HCT116 (cell line): ENCODE results near the gene MYO3B. TPM values are rescaled to one million over a fixed set of nuclear protein-coding genes. Genes with fewer than 3 reads are reported as not detected.

Source experiments
- ATAC-seq: fragments of 200-7000 bp; cut with Tn5 transposase; 2 replicates; pipeline ENCODE4 v1.9.1; 2020; ENCODE audit warnings: mild to moderate bottlenecking, moderate library complexity
- BruUV-seq: library from RNA; stranded (reverse); fragments of 400-500 nt; replicated peaks from 2 replicates; lab custom pipeline; 2021; lab: Mats Ljungman, UMichigan
- CTCF ChIA-PET: fragments of 300-600 bp; sonication (Branson Sonifier 250); formaldehyde crosslinking; loops from one replicate; lab custom pipeline; 2021; ENCODE audit warnings: antibody characterized with exemption; lab: Charles Lee
- POLR2A ChIA-PET: fragments of 300-600, 350-600 bp; sonication (Branson Sonifier 250); formaldehyde crosslinking; loops from one replicate; lab custom pipeline; 2021; ENCODE audit warnings: antibody characterized with exemption; lab: Charles Lee
- RAD21 ChIA-PET, 2 experiments: fragments of 300-600 bp; sonication (Branson Sonifier 250); formaldehyde crosslinking; loops; one replicate each; lab custom pipeline; 2023; ENCODE audit warnings: low total read pairs in 2 of 2; ENCODE audit not compliant: uncharacterized antibody in 2 of 2, unreplicated experiment in 2 of 2, low non-redundant PET in 1 of 2; lab: Charles Lee
- DNase-seq: peaks from one replicate; pipeline ENCODE4 v3.0.0-alpha.2; 2010; ENCODE audit warnings: low read depth, low spot score
- H2AFZ ChIP-seq: fragments of 200-600 bp; shearing (Covaris generic), sonication (generic); 2 replicates; pipeline ENCODE4 v1.6.1; 2017; ENCODE audit warnings: low read depth, mixed run types, mixed read lengths, antibody characterized with exemption, low read length; ENCODE audit not compliant: poor library complexity, severe bottlenecking
- H3K27ac ChIP-seq: 2 replicates; pipeline ENCODE4 v1.5.1; 2012; ENCODE audit warnings: low read depth, low read length
- H3K27me3 ChIP-seq: fragments of 200-600 bp; sonication (generic); 2 replicates; pipeline ENCODE4 v1.6.1; 2016; ENCODE audit warnings: mixed run types, low read length, mixed read lengths; ENCODE audit not compliant: insufficient read depth
- H3K36me3 ChIP-seq, 2 experiments: fragments of 200-500 bp in 1 of 2; fragments of 200-600 bp in 1 of 2; sonication (Bioruptor generic) in 1 of 2; sonication (generic) in 1 of 2; 2 replicates each; pipeline versions ENCODE4 v1.5.1 to v1.6.1; 2014 to 2016; ENCODE audit warnings: low read length in 2 of 2, inconsistent platforms in 1 of 2, mixed read lengths in 1 of 2, mixed run types in 1 of 2; ENCODE audit not compliant: insufficient read depth in 2 of 2, control insufficient read depth in 1 of 2
- H3K4me1 ChIP-seq, 2 experiments: fragments of 200-600 bp in 1 of 2; sonication (generic) in 1 of 2; 2 replicates each; pipeline versions ENCODE4 v1.5.1 to v1.6.1; 2012 to 2017; ENCODE audit warnings: low read length in 2 of 2, inconsistent platforms in 1 of 2, mild to moderate bottlenecking in 1 of 2, mixed read lengths in 1 of 2, mixed run types in 1 of 2, moderate library complexity in 1 of 2; ENCODE audit not compliant: insufficient read depth in 2 of 2, control insufficient read depth in 1 of 2
- H3K4me2 ChIP-seq: fragments of 200-600 bp; sonication (generic); 2 replicates; pipeline ENCODE4 v1.6.1; 2017; ENCODE audit warnings: mixed run types, low read length, mixed read lengths
- H3K4me3 ChIP-seq, 2 experiments: fragments of 200-600 bp in 1 of 2; sonication (generic) in 1 of 2; replicated peaks in 1 of 2; 2 replicates each; pipeline ENCODE4 v1.5.1; 2011 to 2016; ENCODE audit warnings: low read length in 2 of 2, control low read depth in 1 of 2, low read depth in 1 of 2, mild to moderate bottlenecking in 1 of 2, mixed read lengths in 1 of 2, mixed run types in 1 of 2
- H3K79me2 ChIP-seq: fragments of 200-600 bp; sonication (generic); 2 replicates; pipeline ENCODE4 v1.6.1; 2017; ENCODE audit warnings: mild to moderate bottlenecking, mixed run types, low read length, moderate library complexity, mixed read lengths; ENCODE audit not compliant: insufficient read depth
- H3K9ac ChIP-seq: fragments of 200-600 bp; sonication (generic); 2 replicates; pipeline ENCODE4 v1.6.1; 2016; ENCODE audit warnings: low read length, mixed read lengths
- H3K9me2 ChIP-seq: fragments of 200-600 bp; sonication (generic), shearing (Covaris generic); 2 replicates; pipeline ENCODE4 v1.6.1; 2017; ENCODE audit warnings: mixed run types, mild to moderate bottlenecking, moderate library complexity; ENCODE audit not compliant: insufficient read depth
- H3K9me3 ChIP-seq, 2 experiments: fragments of 200-500 bp in 1 of 2; fragments of 200-600 bp in 1 of 2; sonication (Bioruptor generic) in 1 of 2; sonication (generic) in 1 of 2; 2 replicates each; pipeline ENCODE4 v1.6.1; 2014 to 2017; ENCODE audit warnings: low read length in 2 of 2, mixed read lengths in 2 of 2, inconsistent platforms in 1 of 2, low read depth in 1 of 2, mild to moderate bottlenecking in 1 of 2, mixed run types in 1 of 2, moderate library complexity in 1 of 2; ENCODE audit not compliant: control insufficient read depth in 1 of 2, insufficient read depth in 1 of 2
- H4K20me1 ChIP-seq: fragments of 200-600 bp; sonication (generic), shearing (Covaris generic); 2 replicates; pipeline ENCODE4 v1.6.1; 2017; ENCODE audit warnings: mixed run types, mild to moderate bottlenecking, moderate library complexity; ENCODE audit not compliant: insufficient read depth
- CBX3 ChIP-seq: IDR thresholded peaks from 2 replicates; pipeline ENCODE4 v1.6.1; 2012; ENCODE audit warnings: low read depth
- EZH2 ChIP-seq: fragments of 200-600 bp; sonication (generic); IDR thresholded peaks from 2 replicates; pipeline ENCODE4 v1.6.1; 2017; ENCODE audit warnings: antibody characterized with exemption, mixed run types
- FOSL1 ChIP-seq: IDR thresholded peaks from 2 replicates; pipeline ENCODE4 v1.6.1; 2012; ENCODE audit warnings: low read depth
- JUND ChIP-seq: IDR thresholded peaks from 2 replicates; pipeline ENCODE4 v1.6.1; 2012
- POLR2AphosphoS5 ChIP-seq: IDR thresholded peaks from 2 replicates; pipeline ENCODE4 v1.6.1; 2011; ENCODE audit warnings: mild to moderate bottlenecking, low read depth, low read length, moderate library complexity
- SIN3A ChIP-seq: IDR thresholded peaks from 2 replicates; pipeline ENCODE4 v1.6.1; 2012; ENCODE audit warnings: low read depth
- SRF ChIP-seq: IDR thresholded peaks from 2 replicates; pipeline ENCODE4 v1.6.1; 2012; ENCODE audit warnings: low read depth
- TCF7L2 ChIP-seq: IDR thresholded peaks from 2 replicates; pipeline ENCODE4 v1.7.0; 2011; ENCODE audit warnings: borderline replicate concordance, inconsistent platforms; ENCODE audit not compliant: insufficient read depth, insufficient read length; ENCODE audit errors: extremely low read depth
- YY1 ChIP-seq: IDR thresholded peaks from 2 replicates; pipeline ENCODE4 v1.6.1; 2011; ENCODE audit warnings: low read length, low read depth, moderate library complexity, mild to moderate bottlenecking; ENCODE audit not compliant: insufficient replicate concordance; ENCODE audit errors: extremely low read depth
- intact Hi-C: fragments of 100-400 bp; cut with micrococcal nuclease; formaldehyde crosslinking; loops from 2 replicates; pipeline ENCODE4 v1.10.0; 2022
- total RNA-seq: library from RNA; stranded (reverse); gene quantifications from one replicate; pipeline ENCODE4 v1.2.1, GENCODE V29; 2021; ENCODE audit not compliant: unreplicated experiment
- TF ChIP-seq, protein P1 (sequence below), 3 experiments: fragments of 200-600 bp in 1 of 3; sonication (generic) in 1 of 3; IDR thresholded peaks in 2 of 3; conservative IDR thresholded peaks in 1 of 3; 2 replicates each; pipeline ENCODE4 v1.5.1; 2012 to 2017; ENCODE audit warnings: low read depth in 2 of 3, low read length in 2 of 3, antibody characterized with exemption in 1 of 3, borderline replicate concordance in 1 of 3, control low read depth in 1 of 3, mild to moderate bottlenecking in 1 of 3, mixed read lengths in 1 of 3, mixed run types in 1 of 3, moderate library complexity in 1 of 3; ENCODE audit not compliant: insufficient read depth in 1 of 3
- TF ChIP-seq, protein P2 (sequence below): IDR thresholded peaks from 2 replicates; pipeline ENCODE4 v1.6.1; 2012

Gene MYO3B
- total RNA-seq, 1 experiment from 2014 or later: not detected

DNA sequence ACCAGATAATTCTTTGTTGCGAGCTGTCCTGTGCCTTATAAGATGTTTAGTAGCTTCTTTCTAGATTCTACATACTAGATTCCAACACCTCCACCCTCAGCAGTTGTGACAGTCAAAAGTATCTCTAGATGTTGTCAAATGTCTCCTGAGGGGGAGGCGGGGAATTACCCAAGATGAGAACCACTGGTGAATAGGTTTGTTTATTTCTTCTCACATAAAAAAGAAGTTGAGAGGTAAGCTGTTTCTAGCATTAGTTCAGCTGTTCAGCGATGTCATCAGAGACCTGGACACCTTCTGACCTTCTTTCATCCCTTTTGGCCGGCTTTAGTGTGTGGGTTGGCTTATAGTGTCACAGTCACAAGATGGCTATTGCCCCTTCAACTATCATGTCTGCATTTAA is 299.7 kb downstream of the MYO3B start:
- TF ChIP-seq YY1: no peak
- TF ChIP-seq EZH2: no peak
- no peak for TF ChIP-seq SRF
- TF ChIP-seq FOSL1: no peak
- TF ChIP-seq, protein P1, sequence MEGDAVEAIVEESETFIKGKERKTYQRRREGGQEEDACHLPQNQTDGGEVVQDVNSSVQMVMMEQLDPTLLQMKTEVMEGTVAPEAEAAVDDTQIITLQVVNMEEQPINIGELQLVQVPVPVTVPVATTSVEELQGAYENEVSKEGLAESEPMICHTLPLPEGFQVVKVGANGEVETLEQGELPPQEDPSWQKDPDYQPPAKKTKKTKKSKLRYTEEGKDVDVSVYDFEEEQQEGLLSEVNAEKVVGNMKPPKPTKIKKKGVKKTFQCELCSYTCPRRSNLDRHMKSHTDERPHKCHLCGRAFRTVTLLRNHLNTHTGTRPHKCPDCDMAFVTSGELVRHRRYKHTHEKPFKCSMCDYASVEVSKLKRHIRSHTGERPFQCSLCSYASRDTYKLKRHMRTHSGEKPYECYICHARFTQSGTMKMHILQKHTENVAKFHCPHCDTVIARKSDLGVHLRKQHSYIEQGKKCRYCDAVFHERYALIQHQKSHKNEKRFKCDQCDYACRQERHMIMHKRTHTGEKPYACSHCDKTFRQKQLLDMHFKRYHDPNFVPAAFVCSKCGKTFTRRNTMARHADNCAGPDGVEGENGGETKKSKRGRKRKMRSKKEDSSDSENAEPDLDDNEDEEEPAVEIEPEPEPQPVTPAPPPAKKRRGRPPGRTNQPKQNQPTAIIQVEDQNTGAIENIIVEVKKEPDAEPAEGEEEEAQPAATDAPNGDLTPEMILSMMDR (IDR thresholded peaks at IDR 0.05 in 2 of 3, conservative IDR thresholded peaks at IDR 0.05 in 1 of 3; ENCODE audit: borderline replicate concordance in 1 of 3, insufficient read depth in 1 of 3, low read depth in 2 of 3, low read length in 2 of 3): no peak
- no peak for TF ChIP-seq CBX3
- TF ChIP-seq TCF7L2: no peak
- TF ChIP-seq JUND: no peak
- no peak for TF ChIP-seq POLR2AphosphoS5
- no peak for TF ChIP-seq SIN3A
- TF ChIP-seq, protein P2, sequence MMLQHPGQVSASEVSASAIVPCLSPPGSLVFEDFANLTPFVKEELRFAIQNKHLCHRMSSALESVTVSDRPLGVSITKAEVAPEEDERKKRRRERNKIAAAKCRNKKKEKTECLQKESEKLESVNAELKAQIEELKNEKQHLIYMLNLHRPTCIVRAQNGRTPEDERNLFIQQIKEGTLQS: no peak
- ChIA-PET POLR2A (no interaction called here), RAD21 (no interaction called here), CTCF (no interaction called here)
- no peaks in the 10 kb centered on the region for H3K9me2 ChIP-seq
- no peaks in the 10 kb centered on the region for H4K20me1 ChIP-seq
- no peak overlapping the region for H3K4me2 ChIP-seq
- H3K36me3 ChIP-seq: no peaks in the 10 kb centered on the region
- H3K4me1 ChIP-seq: no peaks in the 10 kb centered on the region
- no peaks in the 10 kb centered on the region for H3K9me3 ChIP-seq
- DNase-seq (no peak), ATAC-seq (no peak)
- H3K9ac ChIP-seq: no peak overlapping the region
- no peak overlapping the region for H2AFZ ChIP-seq
- no peaks in the 10 kb centered on the region for H3K79me2 ChIP-seq
- no peaks in the 10 kb centered on the region for H3K27me3 ChIP-seq
- H3K4me3 ChIP-seq: no peak overlapping the region
- intact Hi-C loops: no loop called here
- BruUV-seq: no TSS peak
- no peak overlapping the region for H3K27ac ChIP-seq
